Neutrophil (primary cell): ENCODE data around the gene GPR42.

Source experiments
- H3K27ac ChIP-seq: fragments of 200-600 bp; sonication (generic); 2 replicates; pipeline ENCODE4 v1.5.1; 2016; ENCODE audit warnings: mild to moderate bottlenecking, moderate library complexity
- H3K27me3 ChIP-seq: fragments of 200-600 bp; sonication (generic); 2 replicates; pipeline ENCODE4 v1.6.0; 2016; ENCODE audit warnings: mild to moderate bottlenecking
- H3K36me3 ChIP-seq: fragments of 200-600 bp; sonication (generic); 2 replicates; pipeline ENCODE4 v1.5.1; 2017
- H3K4me1 ChIP-seq, 2 experiments: fragments of 200-600 bp in 1 of 2; sonication (generic) in 1 of 2; 1 replicate in 1 of 2; 2 replicates in 1 of 2; pipeline versions ENCODE4 v1.5.1 to v1.6.1; 2013 to 2016; ENCODE audit warnings: low read depth in 1 of 2, low read length in 1 of 2, mild to moderate bottlenecking in 1 of 2, moderate library complexity in 1 of 2; ENCODE audit not compliant: control insufficient read depth in 1 of 2, insufficient read depth in 1 of 2
- H3K4me3 ChIP-seq, 2 experiments: fragments of 200-600 bp in 1 of 2; sonication (generic) in 1 of 2; 1 replicate in 1 of 2; 2 replicates in 1 of 2; pipeline ENCODE4 v1.5.1; 2013 to 2016; ENCODE audit warnings: low read depth in 1 of 2, low read length in 1 of 2, mild to moderate bottlenecking in 1 of 2, moderate library complexity in 1 of 2
- H3K9me3 ChIP-seq: fragments of 200-600 bp; sonication (generic); 2 replicates; pipeline ENCODE4 v1.5.1; 2016
- TF ChIP-seq, protein P1 (sequence below): fragments of 200-600 bp; sonication (generic); IDR thresholded peaks from 2 replicates; pipeline ENCODE4 v1.5.1; 2016; ENCODE audit warnings: antibody characterized with exemption

GPR42 gene

DNA sequence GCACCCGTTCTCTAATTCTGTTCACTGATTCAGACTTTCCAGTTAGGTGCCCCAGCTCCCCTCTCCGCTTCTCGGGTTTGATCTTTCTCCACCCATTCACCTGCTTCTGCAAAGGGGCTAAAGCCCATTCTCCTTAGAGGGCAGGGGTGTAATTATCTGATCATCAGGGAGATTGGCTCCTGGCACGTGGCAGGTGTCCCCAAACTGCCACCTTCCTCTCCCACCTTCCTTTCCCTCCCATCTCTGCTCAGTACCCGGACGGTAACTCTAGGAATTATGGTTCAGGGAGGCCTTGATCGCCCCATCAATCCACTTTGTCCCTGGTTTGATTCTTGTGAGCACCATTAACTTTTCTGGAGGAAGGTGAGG is 23.0 kb upstream of the GPR42 start:
- no peaks in the 10 kb centered on the region for H3K9me3 ChIP-seq
- peaks cover 24% of the 10 kb centered on the region for H3K27me3 ChIP-seq
- TF ChIP-seq, protein P1, sequence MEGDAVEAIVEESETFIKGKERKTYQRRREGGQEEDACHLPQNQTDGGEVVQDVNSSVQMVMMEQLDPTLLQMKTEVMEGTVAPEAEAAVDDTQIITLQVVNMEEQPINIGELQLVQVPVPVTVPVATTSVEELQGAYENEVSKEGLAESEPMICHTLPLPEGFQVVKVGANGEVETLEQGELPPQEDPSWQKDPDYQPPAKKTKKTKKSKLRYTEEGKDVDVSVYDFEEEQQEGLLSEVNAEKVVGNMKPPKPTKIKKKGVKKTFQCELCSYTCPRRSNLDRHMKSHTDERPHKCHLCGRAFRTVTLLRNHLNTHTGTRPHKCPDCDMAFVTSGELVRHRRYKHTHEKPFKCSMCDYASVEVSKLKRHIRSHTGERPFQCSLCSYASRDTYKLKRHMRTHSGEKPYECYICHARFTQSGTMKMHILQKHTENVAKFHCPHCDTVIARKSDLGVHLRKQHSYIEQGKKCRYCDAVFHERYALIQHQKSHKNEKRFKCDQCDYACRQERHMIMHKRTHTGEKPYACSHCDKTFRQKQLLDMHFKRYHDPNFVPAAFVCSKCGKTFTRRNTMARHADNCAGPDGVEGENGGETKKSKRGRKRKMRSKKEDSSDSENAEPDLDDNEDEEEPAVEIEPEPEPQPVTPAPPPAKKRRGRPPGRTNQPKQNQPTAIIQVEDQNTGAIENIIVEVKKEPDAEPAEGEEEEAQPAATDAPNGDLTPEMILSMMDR, result no peak
- H3K4me1 ChIP-seq, result peaks cover 32 to 41% of the 10 kb centered on the region in 2 experiments
- no peaks in the 10 kb centered on the region for H3K36me3 ChIP-seq
- H3K27ac ChIP-seq, result peak overlapping the region; percentile 85
- H3K4me3 ChIP-seq, result peak overlapping the region; percentile 52 to 55

GRCh38 chr19:35348911-35349611 is 21.8 kb upstream of the GPR42 start:
- H3K27ac ChIP-seq, result peak overlapping the region; percentile 23
- no peaks in the 10 kb centered on the region for H3K36me3 ChIP-seq
- peaks cover 24% of the 10 kb centered on the region for H3K27me3 ChIP-seq
- TF ChIP-seq, protein P1, result no peak
- H3K4me3 ChIP-seq, result no peak overlapping the region
- peaks cover 43 to 53% of the 10 kb centered on the region in 2 experiments for H3K4me1 ChIP-seq
- no peaks in the 10 kb centered on the region for H3K9me3 ChIP-seq

DNA sequence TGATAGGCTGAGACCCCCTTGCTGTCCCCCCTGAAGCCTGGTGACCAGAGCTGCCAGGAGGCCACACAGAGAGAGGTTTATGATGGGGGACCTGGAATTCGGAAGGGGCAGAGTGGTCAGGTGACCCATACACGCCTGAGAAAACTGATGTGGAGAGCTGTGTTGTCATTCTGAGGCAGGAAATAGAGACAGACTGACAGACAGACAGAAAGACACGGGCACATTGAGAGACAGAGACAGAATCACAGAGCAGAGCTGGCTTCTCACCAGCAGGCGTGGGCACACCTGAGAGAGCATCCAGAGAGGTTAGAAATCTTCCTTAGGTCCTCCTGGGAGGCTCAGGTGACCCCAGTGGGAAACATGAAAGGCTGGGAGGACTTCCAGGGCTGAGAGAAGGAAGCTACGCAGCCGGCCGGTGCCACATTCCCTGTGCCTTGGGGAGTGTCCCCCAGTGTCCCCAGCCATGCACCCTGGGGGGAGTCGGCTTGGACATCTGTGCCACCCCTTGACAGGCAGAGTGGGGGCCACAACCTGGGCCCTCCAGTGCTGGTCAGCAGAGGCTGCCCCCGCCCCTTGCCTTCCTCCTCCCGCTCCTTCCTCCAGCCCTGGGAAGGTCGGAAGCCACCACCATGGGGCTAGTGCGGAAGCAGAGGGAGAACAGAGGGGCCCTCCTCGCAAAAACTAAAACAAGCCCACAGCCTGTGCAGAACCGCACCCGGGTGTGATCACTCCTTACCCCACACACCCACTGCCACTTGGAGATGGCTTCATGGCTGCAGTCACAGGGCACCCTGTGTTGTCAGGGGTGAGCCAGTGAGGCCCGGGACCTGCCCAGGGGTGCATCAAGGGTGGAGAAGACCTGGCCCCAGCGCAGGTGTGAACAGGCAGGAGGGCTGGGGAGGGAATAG is 21.0 kb upstream of the GPR42 start:
- Histone ChIP-seq H3K36me3 (no peaks in the 10 kb centered on the region), H3K4me3 (no peak overlapping the region), H3K4me1 (peaks cover 46 to 56% of the 10 kb centered on the region in 2 experiments), H3K27ac (peak overlapping the region; percentile 23), H3K9me3 (no peaks in the 10 kb centered on the region), H3K27me3 (peaks cover 18% of the 10 kb centered on the region)
- TF ChIP-seq, protein P1, result no peak

GRCh38 chr19:35350591-35350990 is 20.3 kb upstream of the GPR42 start:
- no peak overlapping the region for H3K4me3 ChIP-seq
- H3K4me1 ChIP-seq, result peaks cover 46 to 60% of the 10 kb centered on the region in 2 experiments
- H3K9me3 ChIP-seq, result no peaks in the 10 kb centered on the region
- H3K27ac ChIP-seq, result no peak overlapping the region
- H3K36me3 ChIP-seq, result no peaks in the 10 kb centered on the region
- TF ChIP-seq, protein P1, result no peak
- peaks cover 10% of the 10 kb centered on the region for H3K27me3 ChIP-seq

DNA sequence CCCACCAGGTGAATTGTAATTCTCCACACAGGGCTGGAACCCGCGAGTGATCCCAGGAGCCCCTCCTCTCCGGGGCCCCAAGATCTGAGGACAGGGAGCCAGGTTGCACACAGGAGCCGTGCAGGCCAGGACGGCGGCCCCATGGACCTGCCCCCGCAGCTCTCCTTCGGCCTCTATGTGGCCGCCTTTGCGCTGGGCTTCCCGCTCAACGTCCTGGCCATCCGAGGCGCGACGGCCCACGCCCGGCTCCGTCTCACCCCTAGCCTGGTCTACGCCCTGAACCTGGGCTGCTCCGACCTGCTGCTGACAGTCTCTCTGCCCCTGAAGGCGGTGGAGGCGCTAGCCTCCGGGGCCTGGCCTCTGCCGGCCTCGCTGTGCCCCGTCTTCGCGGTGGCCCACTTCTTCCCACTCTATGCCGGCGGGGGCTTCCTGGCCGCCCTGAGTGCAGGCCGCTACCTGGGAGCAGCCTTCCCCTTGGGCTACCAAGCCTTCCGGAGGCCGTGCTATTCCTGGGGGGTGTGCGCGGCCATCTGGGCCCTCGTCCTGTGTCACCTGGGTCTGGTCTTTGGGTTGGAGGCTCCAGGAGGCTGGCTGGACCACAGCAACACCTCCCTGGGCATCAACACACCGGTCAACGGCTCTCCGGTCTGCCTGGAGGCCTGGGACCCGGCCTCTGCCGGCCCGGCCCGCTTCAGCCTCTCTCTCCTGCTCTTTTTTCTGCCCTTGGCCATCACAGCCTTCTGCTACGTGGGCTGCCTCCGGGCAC is 19.3 kb upstream of the GPR42 start:
- peaks cover under 1% of the 10 kb centered on the region for H3K27me3 ChIP-seq
- H3K4me3 ChIP-seq, result no peak overlapping the region
- TF ChIP-seq, protein P1, result no peak
- H3K9me3 ChIP-seq, result no peaks in the 10 kb centered on the region
- H3K4me1 ChIP-seq, result peaks cover 39 to 50% of the 10 kb centered on the region in 2 experiments
- no peak overlapping the region for H3K27ac ChIP-seq
- H3K36me3 ChIP-seq, result no peaks in the 10 kb centered on the region
